GM19328 (cell line): Measurements from ENCODE around the gene LMNA.
"Not testable (repeated sequence)": the region's sequence is repeated elsewhere in the genome, so short reads cannot be mapped to it uniquely, and the experiment has no call there.

ENCODE experiments used
- ATAC-seq: cut with Tn5 transposase; IDR thresholded peaks from one replicate; pipeline ENCODE4 v1.9.1; 2021; ENCODE audit warnings: mild to moderate bottlenecking, moderate library complexity; ENCODE audit not compliant: unreplicated experiment

LMNA gene

DNA sequence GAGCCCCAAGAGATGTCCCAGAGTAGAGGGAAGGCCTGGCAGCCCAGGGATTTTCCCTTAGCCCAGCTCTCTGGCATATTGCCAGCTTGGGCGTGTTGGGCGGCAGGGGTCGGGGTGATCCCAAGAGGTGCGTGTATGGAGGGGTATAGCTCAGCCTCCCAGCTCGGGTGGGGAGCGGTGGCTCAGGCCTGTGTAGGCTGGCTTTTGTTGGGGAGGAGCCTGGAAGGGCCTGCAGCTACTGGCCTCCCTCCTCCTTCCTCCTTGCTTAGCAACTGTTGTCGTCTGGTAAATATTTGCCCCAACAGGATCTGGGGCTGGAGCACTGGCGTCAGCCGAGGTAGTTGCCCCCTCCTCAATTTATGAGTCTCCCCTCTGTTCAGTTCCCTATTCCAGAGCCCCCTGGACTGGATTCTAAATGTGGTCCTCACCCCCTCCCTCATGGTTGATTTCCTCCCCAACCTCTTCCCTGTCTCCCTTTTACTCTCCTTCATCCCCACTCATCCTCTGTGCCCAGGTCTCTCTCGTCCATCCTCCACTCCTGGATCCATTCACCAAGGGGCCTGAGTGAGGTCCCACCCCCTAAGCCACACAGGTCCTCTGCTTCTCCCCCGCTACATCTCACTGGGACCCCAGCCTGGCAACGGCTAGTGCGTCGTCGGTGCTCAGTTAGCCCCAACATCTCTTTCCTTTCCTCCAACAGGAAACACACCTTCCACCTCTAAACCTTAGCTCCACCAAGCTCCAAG lies 10.3 kb upstream of the LMNA start:
- ATAC-seq = no peak

DNA sequence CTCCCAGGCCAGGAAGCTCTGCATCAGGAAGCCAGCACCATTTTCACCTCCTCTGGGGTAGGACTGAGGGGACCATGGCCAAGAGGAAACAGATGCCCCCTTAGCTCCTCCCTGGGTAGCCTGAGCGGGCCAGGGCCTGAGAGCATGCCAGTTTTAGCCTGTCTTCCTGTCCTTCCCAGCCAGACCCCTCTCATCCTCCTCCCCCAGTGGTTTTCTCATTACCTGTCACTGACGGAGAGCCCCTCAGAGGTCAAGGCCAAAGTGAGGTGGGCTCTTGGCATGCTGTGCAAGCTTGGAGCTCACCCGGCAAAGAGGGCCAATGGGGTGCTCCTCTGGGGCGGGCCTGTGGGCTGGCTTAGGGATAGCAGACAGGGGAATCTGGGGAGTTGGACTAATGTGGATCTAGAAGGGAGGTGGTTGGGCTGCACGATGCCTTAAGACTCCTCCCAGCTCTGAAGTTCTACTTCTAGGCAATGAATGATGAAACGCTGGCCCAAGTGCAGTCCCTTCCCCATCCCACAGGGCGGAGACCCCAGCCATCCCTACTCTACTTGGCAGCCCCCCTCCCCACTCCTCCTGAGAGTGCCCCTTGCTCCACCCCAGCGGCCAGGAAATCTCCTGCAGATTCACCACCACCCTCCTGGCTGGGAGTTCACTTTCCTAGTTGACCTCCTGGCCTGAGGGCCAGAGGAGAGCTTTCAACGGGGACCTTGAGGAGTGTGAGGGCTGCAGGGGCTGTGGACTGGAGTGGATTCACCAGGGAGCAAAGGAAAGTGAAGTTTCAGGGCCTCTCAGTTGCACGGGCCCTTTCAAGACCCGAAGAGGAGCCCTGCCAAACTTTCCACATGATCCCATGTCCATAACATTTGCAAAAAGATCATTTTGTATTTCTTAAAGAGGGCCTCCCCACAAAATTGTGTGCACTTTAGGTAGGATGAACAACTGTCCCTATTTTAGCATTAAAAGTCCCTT lies 9.4 kb upstream of the LMNA start:
- ATAC-seq = no peak

DNA sequence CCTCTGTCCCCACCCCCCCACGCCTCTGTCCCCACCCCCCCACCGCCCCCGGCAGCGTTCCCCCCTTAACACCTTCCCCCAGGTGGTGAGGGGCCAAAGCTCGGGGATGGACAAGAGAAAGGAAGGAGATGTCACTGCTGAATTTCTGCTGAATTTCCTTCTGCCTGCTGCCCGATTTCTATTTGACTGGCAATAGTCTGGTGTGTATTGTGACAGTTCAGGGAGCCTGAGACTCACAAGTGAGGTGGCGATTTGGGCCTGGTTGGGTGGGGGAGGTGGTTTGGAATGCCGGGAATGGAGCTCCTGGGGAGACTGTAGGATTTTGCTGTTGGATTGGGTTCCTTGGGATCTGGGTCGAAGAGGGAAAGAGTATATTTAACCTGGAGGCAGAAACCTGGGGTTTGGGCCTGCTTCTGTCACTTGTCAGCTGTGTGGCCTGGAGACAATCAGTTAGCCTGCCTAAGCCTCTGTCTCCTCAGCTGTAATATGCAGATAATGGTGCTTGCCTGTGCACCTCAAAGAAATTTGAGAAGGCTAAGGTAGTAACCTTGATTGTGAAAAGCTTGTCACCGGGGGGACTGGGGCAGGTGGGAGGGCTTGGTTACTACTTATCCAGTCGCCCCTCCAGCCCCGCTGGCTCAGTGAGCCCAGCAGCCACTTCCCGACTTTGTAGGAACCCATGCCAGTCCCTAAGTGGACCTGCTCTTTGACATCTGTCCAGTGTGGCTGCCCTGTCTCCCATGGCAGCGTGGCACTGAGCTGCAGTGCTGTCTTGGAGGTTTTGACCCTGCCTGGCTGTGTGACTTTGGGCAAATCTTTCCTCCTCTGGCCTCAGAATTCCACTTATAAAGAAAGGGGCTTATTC lies 7.7 kb upstream of the LMNA start:
- ATAC-seq = no peak

DNA sequence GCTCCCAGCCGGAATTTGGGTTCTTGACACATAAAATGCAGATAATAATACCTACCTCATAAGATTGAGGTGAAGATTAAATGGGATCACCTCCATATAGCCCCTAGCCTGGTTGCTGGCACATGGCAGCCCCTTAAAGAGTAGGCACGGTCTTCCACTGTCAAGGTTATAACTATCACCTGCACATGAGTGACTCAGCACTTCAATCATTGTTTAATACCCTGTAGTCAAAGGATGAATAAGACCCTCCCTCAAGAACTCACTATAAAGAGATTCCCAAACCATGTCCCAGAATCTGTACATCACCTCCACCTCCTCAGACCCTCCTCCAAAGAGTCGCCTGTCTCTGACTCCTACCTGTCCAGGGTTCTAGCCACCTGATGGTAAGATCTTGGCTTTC lies 6.5 kb upstream of the LMNA start:
- no peak for ATAC-seq

DNA sequence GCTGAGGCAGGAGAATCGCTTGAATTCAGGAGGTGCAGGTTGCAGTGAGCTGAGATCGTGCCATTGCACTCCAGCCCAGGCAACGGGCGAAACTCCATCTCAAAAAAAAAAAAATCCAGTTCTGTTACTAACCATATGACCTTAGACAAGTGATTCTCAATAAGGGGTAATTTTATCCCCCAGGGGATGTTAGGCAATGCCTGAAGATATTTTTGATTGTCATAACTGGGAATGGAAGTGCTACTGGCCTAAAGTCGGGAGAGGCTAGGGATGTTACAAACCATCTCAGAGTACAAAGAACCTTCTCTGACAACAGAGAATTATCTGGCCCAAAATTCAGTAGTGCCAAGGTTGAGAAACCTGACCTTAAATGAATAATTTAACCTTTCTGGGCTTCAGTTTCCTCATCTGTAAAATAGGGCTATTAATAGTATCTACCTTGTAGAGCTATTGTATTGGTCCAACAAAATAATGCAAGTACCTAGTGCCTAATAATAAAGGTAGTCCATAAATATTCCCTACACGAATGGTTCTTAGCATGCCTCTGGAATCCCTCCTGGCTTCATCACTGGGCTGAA lies 5.8 kb upstream of the LMNA start:
- no peak for ATAC-seq

DNA sequence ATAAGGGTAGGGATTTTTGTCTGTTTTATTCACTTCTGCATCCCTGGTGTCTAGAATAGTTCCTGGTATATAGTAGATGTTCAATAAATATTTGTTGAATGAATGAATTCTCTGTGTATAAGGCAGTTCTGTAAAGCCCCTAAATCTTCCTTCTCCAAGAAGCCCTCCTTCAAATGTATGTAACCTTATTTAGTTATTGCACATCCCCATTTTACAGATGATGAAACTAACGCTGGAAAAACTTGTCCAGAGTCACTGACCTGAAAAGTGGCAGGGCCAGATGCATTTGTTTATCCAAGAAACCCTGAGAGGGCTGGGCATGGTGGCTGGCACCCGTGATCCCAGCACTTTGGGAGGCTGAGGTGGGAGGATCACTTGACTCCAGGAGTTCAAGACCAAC lies 4.3 kb upstream of the LMNA start:
- no peak for ATAC-seq

DNA sequence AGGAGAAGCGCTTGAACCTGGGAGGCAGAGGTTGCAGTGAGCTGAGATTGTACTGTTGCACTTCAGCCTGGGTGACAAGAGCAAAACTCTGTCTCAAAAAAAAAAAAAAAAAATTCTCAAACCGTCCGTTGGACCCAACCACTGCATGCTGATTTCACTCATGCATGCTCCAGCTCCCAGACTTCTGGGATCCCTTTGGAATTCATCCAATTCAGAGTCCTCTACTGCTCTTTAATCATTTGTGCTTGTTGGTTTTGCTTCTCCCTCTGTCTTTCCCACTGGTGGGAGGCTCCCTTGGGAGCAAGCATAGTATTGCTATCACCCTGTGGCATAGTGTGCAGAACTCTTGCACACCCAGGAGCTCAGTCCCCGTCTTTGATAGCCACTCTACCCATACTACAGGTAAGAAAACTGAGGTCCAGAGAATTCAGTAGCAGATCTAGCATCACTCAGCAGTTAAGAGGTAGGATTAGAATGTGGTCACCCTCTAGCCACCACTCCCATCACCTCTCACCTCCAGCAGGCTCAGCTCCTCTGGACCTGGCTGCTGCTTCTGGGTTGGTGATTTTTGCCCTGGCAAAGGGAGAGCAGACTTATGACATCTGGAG lies 3.1 kb upstream of the LMNA start:
- no peak for ATAC-seq

DNA sequence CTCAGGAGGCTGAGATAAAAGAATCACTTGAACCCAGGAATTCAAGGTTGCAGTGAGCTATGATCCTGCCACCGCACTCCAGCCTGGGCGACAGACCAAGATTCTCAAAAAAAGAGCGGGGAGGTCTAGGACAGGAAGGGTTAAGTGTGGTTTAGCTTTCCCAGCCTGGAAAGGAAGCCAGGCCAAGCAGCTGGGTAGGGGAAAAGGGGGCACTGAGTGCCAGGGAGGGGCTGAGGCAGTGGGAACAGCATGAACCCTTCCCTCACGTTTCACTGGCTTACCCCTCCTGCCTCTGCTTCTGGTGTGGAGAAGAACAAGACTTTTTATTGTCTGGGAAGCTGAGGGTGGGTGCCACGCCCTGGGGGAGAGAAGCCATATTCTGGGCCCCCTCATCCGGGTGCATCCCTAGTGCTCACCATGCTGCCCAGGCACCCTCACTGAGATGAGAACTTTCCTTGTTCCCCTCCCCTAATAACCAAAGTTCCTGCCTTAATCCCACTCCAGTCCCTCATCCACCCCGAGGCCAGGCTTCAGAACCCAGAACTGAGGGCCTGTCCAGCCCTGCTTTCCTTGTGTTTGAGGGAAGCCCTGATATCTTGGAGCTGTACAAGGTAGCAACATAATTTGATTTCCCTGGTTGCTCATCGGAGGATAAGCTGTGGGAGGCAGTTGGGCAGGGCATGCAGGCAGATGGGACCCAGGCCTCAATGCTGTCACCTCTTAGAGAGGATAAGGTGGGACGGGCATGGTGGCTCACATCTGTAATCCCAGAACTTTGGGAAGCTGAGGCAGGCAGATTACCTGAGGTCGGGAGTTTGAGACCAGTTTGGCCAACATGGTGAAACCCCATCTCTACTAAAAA lies 2.0 kb upstream of the LMNA start:
- no peak for ATAC-seq

DNA sequence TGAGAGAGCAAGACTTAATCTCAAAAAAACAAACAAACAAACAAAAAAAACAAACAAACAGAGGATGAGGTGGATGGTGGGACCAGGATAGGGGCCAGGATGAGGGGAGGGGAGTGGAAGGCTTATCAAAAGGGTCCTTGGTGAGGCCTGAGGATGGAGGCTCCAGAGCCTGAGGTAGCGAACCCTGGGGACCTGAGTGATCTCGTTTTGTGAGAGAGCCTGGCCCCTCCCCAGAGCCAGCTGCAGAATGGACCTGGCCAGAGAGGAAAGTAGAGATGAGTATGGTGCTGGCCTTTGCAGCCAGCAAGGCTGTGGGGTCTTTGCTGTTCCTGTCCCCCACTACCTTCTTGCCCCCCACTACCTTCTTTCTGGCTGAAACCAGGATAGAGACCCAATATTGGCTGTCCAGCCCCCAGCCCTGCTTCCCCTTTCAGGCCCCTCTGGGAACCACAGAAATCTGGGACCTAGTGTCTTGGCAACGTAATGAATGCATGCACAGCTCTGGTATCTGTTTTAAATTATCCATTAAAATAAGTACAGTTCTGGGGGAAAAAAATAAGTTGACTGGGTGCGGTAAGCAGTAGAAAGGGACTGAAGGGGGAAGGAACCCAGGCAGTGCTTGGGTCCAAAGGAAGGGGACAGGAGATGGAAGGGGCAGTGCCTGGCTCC lies 1.1 kb upstream of the LMNA start:
- ATAC-seq = no peak

DNA sequence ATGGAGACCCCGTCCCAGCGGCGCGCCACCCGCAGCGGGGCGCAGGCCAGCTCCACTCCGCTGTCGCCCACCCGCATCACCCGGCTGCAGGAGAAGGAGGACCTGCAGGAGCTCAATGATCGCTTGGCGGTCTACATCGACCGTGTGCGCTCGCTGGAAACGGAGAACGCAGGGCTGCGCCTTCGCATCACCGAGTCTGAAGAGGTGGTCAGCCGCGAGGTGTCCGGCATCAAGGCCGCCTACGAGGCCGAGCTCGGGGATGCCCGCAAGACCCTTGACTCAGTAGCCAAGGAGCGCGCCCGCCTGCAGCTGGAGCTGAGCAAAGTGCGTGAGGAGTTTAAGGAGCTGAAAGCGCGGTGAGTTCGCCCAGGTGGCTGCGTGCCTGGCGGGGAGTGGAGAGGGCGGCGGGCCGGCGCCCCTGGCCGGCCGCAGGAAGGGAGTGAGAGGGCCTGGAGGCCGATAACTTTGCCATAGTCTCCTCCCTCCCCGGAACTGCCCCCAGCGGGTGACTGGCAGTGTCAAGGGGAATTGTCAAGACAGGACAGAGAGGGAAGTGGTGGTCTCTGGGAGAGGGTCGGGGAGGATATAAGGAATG lies 505 bp downstream of the LMNA start:
- peak; percentile 17 for ATAC-seq

DNA sequence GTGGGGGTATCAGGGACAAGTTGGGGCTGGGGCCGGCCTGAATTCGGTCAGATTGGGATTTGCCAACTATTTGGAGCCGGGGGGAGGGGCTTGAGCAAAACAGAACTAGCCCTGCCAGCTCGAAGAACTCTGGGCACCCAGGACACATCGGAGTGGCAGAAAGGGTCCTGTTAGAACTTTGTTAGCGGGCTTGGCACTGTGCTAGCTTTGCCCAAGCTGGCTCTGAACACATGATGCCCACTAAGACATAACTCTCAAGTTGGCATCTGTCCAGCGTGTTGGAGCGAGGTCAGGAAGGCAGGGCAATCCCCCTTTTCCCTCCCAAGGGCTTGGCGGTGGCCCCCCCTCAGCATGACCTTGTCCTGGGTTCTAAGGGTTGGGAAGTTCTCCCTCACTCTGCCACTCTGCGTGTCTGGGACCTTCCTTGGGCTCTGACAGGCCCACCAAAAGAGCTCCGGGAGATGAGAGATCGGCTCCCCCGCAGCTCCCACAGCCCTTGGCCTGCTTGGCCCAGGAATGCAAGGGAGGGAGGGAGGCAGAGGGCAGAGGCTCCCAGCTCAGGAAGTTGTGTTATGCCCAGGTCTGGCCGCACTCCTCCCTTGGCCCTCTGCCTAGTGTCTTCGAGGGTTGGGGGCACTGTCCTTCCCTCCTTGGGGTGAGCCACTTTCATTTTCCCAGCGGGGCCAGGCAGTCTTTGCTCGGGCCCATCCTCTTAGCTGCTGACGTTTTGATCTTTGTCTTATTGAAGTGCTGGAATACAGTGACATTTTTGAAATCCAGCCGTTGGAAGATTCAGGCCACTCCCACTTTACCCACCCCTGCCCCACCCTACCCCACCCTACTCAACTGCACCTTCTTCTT lies 1.2 kb downstream of the LMNA start:
- ATAC-seq = no peak

DNA sequence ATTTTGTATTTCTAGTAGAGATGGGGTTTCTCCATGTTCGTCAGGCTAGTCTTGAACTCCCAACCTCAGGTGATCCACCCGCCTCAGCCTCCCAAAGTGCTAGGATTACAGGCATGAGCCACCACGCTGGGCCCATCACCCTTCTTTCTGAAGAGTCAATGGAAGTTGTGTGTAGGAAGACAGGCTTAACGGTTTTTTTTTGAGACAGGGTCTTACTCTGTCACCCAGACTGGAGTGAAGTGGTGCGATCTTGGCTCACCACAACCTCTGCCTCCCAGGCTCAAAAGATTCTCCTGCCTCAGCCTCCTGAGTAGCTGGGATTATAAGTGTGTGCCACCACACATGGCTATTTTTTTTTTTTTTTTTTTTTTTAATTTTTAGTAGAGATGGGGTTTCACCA lies 2.2 kb downstream of the LMNA start:
- not testable (repeated sequence) for ATAC-seq

DNA sequence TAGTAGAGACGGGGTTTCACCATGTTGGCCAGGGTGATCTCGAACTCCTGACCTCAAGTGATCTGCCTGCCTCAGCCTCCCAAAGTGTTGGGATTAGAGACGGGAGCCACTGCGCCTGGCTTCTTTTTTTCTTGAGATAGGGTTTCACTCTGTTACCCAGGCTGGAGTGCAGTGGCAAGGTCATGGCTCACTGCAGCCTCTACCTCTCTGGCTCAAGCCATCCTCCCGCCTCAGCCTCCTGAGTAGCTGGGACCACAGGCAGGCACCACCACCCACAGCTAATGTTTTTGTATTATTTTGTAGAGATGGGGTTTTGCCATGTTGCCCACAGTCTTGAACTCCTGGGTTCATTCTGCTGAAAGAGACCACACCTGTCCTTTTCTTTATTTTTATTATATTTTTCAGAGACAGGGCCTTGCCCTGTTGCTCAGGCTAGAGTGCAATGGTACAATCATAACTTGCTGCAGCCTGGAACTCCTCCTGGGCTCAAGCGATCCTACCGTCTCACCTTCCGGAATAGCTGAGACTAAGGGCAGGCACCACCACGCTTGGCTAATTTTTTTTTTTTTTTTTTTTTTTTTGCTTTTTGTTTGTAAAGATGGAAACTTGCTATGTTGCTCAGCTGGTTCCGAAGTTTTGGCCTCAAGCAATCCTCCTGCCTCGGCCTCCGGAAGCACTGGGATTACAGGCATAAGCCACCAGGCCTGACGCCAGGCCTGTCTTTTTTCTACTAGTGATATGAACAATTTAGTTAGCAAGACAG lies 3.1 kb downstream of the LMNA start:
- no peak for ATAC-seq

DNA sequence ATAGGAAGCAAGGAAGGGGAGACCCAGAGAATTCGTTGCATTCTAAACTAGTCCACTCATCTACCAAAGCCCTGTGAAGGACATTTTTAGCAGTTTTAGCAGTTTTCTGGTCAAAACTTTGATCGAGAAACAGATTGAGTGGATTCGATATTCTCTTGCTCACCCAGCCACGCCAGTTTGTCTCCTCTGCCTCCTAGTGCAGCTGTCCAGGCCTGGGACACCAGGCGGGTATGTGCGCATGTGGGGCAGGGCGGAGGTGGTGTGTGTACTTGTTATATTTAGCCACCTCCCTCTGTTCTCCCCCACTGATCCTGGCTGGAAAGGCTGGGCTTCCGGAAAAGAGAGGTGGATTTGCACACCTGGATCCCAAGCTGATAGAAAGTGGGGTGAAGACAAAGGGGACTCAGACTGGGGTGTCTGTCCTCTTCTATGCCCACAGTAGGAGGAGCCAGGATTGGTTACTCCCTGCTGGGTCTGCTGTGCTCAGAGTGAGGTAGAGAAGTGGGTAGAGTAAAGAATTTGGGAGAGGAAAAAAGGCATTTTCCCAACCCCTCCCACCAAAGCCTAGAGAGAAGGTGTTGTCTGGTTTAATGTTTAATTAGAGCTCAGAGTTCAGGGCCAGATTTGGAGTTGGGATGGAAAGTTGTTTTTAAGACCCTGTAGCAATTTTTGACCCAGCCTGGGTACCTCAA lies 3.8 kb downstream of the LMNA start:
- no peak for ATAC-seq

DNA sequence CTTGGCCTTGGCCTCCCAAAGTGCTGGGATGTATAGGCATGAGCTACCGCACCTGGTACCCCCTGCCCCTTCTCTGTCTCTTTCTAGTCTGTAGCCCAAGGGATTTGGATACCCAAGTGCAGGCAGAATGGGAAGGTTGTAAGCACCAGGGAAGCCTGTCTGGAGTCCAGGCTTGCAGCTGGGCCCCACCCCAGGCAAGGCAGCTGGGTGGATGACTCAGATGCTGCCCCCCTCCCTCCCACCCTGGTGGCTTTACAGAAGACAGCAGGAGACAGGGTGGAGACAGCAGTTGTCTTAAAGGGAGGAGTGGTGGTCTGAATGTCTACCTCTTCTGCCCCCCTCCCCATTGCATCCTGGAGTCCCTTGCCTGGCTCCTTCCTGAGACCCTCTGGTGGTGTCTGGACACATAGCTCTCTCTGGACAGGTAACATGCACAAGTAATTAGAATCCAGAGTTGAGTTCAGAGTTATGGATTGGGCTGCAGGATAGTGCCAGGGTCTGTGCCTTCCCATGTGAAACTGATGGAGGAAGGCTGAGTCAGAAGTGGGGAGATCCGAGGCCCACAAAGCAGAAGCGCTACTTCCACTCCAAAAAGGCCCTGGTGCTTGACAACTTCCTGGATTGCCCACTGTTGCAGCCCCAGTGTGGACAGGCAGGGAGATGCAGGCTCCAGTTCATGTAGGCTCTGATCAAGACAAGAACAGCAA lies 5.1 kb downstream of the LMNA start:
- ATAC-seq = no peak

DNA sequence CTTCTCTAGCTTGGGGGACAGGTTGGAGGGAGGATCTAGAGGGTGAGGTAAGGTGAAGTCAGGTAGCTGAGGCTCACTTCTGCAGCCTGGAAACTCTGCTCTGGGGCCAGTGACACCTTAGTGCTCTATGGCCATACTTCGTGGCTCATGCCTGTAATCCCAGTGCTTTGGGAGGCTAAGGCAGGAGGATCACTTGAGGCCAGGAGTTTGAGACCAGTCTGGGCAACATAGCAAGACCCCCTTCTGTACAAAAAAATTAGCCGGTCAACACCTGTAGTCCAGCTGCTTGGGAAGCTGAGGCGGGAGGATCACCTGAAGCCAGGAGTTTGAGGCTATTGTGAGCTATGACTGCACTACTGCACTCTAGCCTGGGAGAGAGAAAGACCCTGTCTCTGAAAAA lies 5.8 kb downstream of the LMNA start:
- ATAC-seq = no peak
